GM10847 (cell line): Measurements from ENCODE around the gene KDM2A.

Experiments used
- POLR2A ChIP-seq: IDR thresholded peaks from 2 replicates; pipeline ENCODE4 v1.6.1; 2011; ENCODE audit not compliant: insufficient read length; ENCODE audit errors: extremely low read depth

The KDM2A gene

DNA sequence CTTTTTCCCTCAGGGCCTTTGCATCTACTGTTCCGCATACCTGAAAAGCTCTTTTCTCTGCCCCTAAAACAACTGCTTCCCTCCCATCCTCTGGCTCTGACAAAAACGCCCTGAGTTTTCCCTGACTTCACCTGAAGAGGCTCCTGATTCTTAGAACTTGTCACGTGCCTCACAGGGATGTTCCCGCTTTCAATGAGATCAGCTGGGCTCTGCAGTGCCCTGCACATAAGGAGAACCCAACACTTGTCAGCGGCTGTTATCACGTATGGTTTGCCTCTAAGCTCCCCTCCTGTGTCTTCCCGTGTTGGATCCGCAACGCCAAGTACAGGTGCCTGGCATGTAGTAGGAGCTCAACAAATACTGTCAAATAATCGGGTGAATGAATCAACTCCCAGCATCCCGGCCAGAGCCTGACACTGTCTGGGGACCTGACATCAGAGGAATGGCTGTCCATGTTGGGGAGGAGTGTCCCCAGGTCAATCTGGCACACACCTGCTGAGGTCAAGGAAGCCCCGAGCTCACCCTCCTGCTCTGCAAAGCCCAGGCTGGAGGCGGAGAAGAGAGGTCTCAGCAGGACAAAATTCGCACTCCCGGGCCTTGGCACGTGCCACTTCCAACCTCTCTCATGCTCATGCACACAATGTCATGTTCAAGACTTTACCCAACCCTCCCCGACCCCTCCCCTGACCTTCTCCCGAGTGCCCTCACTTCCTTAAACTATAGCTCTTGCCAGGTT lies 143.1 kb downstream of the KDM2A start:
- TF ChIP-seq POLR2A = no peak

DNA sequence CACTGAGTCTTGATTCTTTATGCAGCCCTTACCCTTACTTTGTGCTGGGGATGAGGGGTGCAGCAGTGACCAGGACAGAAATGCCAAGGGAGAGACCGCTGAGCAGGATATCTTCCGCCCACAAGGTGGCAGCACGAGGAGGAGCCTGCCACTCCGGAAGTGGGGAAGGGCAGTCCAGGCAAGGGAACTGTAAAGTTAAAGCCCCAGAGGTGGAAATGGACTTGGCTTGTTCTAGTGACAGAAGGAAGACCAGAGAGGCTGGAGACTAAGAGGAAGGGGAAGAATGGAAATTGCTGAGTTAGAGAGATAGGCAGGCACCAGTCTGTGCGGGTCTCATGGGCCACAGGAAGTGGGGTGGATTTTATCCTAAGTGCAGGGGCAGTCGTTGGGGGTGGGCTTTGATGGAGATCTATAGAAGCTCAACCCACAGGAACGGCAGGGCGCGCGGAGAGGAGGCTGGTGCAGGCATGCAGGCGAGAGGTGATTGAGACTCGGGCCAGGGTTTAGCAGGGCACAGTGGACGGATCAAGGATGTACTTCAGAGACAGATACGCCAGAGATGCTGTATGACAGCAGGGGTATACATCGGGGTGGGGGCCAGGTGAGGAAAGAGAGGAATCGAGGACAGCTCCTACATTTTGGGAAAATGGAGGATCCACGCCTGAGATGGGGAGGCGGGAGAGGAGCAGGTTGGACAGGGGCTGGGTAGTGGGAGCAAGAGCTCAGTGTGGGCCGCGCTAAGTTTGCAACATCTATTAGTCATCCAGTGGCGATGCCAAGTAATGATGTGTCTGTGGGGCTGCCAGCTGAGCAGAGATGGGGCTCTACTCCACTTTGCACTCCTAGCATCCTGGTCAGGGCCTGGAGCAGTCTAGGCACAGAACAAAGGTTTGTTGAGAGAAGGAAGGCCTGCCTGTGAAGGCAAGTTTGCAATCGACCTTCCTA lies 143.9 kb downstream of the KDM2A start:
- TF ChIP-seq POLR2A = no peak

DNA sequence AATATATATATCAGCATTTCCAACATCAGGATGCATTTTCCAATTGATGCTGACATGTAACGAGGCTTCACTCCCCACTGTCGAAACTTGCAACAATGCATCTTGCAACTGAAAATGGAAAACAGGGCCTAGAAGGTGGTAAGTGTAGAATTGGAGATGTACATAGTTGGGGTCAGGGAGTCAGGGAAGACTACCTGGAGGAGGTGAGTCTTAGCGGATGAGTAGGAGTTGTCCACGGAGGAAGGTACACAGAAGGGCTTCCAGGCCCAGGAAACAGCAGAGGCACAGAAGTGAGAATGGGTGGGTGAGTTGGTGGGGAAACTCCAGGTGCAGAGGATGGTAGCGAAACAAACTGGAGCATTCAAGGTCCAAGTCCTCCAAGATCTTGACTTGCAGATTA lies 145.2 kb downstream of the KDM2A start:
- TF ChIP-seq POLR2A = no peak

DNA sequence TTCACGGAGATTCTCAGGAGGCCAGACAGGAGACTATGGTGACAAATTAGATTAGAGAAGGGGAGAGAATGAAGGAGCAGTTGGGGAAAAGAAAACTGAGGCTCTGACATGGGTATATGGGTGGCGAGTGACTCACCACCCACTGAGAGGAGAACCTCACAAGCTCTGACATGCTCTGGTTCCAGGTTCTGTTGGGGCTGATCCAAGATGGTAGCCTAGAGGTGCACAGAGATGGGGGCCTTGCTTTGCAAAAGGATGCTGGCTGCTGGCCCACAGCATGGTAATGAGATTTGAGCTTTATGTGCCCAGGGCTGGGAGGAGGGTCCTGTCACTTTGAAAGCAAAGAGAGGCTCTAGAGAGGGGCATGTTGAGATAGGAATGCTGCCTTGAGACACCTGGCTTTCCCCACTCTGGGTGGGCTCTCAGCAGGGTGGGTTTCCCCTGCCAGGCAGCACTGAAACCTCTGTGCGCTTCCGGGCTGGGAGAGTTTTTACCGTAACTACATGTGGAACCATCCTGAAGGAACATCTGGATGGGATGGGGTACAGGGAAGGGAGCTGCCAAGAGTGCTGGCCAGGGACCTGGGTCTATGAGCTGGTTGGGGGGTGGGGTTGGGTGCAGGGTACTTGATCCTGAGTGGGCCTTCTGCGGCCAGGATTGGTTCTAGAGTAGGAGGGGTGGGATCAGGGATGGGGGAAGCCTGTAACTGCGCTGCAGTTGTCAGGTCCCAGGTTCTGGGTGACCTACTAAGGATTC lies 146.0 kb downstream of the KDM2A start:
- no peak for TF ChIP-seq POLR2A

DNA sequence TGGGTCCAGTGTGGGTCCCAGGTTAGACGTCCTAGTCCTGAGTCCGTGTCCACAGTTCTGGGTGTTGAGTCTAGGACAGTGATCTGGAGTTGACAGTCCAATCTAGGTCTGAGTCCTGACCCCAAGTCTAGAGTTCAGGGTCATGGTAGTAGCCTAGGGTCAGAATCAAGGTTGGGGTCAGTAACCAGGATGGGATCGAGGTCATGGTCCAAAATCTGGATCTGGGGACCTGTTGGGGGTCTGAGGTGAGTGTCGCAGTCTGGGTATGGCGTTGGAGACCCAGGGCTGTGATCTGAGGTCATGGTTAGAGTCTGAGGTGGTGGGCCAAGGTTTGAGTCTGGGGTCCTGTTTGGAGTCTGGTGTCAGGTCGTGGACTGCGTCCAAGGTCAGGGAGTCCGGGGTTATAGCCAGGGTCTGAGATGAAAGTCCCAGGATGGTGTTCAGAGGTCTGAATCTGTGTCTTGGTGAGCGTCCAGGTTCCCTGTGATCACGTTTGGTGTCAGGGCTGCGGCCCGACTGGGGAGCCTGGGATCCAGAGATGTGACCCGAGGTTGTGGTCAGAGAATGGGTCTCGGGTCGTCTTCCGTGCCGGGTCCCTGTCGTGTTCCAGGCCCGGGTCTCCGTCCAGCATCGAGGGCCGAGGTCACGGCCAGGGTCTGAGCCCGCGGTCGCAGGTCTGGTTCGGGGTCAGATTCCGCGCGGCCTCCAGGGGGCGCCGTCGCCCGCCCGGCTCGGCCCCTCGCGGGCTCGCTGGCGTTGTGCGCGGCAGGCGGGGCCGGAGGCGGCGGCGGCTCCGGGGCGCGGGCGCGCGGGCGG lies 146.8 kb downstream of the KDM2A start:
- TF ChIP-seq POLR2A = no peak

DNA sequence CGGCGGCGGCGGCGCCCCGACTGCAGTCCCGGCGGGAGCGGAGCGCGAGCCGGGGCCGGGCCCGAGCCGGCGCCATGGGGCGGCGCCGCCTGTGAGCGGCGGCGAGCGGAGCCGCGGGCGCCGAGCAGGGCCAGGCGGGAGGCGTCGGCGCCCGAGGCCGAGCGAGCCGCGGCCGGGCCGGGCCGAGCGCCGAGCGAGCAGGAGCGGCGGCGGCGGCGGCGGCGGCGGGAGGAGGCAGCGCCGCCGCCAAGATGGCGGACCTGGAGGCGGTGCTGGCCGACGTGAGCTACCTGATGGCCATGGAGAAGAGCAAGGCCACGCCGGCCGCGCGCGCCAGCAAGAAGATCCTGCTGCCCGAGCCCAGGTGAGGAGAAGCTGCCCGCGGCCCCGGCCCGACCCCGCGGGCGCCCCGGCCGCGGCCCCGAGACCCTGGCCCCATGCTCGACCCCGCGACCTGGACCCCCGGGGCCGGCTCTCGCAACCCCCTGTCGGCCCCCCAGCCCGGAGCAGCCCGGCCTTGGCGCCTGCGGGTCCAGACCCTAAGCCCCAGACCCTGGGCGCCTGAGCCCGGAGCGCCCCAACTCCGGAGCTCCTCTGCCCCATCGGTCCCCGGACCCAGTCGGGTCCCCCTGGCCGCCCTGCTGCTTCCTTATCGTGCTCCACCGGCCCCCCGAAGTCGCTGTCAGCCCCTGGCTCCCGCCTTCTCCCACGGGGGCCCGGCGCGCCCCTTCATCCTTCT lies 147.6 kb downstream of the KDM2A start, which contains the start of gene GRK2:
Gene GRK2, plus strand, starts transcription at position 25 of the 739 bp plus-strand sequence. Its CDS starts 227 bp downstream, at position 252.
- TF ChIP-seq POLR2A = peak; percentile 47

DNA sequence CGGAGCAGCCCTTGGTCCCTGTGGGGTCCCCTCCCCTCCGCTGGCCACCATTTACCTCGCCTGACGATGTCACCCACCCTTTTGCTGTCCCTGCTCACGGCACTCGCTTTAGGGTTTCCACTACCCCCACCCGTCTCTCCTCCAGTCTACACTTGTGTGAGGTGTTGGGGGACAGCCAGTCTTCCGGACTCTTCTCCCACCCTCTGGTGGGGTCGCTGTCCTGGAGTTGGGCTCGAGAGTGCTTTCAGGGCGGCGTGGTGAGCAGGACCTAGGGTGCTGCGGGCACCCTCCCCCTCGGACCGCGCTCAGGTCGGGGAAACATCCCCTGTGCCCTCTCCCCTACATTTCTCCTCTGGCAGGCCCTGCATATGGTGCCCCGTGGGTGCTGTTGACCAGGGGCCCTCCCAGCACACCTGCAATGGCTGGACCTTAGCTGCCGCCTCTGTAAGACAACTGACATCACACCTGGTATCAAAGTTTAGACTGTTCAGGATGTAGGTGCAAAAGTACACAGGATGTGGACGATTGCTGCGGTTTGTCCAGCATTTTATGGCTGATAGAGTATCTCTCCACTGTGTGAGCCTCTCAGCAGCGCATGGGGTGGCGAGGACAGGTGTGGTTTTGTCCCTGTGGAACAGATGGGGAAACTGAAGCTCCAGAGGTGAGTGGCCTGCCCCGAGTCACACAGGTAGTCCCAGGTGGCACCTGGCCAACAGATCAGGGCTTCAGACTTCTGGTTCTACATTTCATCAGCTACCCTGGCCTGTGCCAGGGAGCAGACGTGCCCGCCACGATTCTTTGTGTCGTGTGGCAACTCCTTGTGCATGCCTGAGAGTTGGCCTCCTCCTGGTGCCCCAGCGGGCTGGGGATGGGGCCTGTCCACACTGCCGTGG lies 148.4 kb downstream of the KDM2A start:
- TF ChIP-seq POLR2A = peak; percentile 15

DNA sequence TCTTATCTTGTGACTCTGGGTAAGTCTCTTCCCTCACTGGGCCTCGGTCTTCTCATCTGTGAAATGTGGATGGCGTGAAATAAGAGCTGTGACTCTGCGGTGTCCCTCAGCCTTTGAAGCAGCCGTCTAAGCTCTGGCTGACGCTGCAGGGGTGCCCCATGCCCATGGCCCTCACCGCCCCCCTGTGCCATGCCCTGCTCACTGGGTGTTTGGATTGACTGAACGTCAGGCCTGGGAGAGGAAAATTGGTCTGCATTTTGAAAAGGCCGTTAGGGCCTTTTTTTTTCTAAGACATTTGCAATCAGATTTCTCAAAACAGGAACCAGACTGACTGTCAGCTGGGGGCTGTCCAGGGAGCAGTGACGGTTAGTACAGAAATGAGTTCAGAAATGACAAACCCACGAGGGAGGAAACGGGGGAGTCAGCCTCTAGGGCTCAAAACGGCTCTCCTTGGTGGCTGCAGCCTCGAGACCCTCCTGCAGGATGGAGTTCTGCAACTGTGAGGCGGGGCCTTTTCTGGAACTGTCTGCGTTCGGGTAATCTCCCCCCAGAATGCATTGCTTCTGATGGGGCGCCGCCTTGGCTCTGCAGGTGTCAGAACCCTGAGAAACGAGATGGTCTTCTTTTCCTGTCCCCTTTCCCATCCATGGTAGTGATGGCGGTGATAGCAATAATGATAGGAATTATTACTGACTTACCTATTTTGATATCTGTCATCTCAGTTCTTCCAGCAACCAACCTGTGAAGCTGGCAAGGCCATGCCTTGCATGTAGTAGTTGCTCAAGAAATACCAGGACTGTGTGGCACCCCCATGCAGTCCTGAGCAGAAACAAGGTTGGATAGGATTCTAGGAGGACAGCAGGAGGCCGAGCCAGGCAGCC lies 149.3 kb downstream of the KDM2A start:
- no peak for TF ChIP-seq POLR2A

DNA sequence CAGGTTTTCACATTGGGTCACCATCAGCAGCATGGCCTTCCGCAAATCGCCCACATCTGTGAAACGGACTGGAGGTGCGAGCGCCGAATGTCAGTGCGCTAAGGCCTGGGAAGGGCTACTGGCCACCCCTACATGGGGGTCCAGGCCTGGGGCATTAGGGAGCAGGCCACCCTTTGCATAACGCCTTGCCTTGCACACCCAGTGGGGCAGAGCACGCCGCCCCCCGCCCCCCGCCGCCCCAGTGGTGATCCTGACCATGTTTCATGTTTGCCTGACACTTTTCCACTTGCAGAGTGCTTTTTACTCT lies 149.9 kb downstream of the KDM2A start:
- no peak for TF ChIP-seq POLR2A

DNA sequence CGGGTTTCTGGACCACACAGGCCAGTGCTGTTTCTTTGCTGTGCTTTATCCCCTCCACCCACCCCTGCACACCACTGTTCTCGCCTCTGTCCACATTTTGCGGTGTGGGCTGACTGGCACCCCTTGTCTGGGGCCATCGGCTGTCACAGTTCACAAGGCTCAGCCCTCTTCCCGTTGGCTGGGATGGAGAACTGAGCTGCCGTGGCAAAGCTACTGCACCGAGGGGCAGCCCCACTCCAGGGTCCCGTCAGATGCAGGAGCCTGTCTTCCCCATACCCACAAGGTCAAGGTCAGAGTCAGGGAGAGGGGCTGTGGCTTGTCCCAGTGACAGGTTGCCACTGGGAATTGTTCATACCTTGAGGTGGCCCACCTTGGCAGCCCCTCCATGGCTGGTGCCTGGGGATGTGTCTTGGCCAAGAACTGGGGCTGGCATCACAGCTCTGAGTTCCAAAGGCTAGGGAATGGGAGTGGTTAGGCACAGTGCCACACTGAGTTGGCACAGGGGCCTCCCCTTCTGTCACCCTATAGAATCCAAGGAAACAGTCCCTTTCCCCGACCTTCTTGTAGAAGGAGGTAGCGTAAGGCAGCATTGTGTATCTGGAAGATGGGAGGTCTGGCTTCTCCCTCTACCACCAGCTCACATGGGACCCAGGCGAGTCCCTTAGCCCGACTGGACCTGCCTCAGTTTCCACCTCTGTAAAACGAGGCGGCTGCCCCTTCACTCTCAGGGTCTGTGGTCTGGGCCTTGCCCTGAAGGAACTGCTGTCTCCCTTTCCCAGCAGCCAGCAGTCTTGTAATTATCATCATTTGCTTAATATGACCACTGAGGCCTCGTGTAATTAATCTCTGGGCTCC lies 150.6 kb downstream of the KDM2A start:
- TF ChIP-seq POLR2A = no peak
